NCI-H345 treated with DMSO at 0.1 percent for 48 hours (cell line): ENCODE results near the gene GALNT16.
"Not testable (repeated sequence)": the region's sequence is repeated elsewhere in the genome, so short reads cannot be mapped to it uniquely, and the experiment has no call there.

Experiments
- DNase-seq: peaks from one replicate; lab custom pipeline; 2025; ENCODE audit not compliant: unreplicated experiment; lab: John Stamatoyannopoulos, UW

GALNT16 gene

DNA sequence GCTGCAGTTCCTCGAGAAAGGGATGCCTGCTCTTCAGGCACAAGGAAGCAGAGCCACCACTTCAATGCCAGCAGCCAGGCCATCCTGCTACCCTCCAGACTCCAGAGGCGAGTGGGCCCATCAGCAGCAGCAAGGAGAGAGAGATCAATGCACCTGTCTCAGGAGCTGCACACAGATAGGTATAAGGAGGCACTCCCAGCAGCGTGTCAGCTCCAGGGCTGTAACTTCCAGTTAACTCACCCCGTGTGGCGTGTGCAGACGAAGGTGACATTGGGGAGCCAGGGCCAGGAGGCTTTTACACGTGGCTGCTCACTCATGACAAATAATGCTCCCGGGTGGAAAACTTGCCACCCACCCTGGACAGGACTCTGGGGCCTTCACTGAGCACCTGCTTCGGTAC, 24.2 kb downstream of the GALNT16 start:
- no peak for DNase-seq

GRCh38 chr14:69285661-69286255, 25.8 kb downstream of the GALNT16 start:
- no peak for DNase-seq

DNA sequence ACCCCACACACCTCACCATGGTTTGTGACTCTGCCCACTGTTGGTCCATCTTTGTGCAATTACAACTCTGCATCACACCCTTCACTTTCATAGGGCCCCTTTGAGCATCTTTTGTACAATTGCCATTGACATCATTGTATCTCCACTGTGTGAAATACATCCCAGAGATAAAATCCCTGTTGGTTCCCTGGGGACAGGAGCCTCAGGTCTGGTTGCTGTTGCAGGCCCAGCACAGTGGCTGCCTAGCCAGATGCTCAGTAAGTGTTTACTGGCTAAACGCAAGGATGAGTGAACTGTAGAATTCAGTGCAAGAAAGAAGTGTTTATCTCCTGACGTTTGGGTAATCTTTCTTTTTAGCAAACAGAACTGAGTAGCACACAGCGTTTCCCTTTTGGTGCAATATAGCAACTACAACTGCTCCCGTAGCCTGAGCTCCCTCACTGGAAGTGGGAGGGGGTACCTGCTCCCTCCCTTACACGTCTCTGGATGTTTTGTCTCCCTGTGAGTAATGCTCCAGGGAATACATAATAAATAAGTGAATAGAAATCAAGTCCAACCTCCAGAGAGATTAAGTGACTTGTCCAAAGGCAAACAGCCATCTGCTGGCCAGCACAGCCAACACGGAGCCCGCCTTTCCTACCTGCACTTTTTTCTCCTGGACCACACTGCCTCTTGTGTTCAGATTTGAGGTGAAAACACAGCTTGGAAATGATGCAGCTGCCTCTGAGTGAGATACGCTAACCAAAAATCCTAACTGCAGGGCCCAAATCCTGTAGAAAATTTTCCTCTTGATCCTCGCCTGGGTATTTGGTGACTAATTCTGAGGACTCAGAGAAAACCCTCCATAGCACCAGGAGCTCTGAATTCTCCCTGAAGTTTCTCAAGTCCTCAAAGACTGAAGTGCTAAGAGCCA, 27.4 kb downstream of the GALNT16 start:
- no peak for DNase-seq

GRCh38 chr14:69288011-69288771, 28.2 kb downstream of the GALNT16 start:
- no peak for DNase-seq

- no peak for DNase-seq
Measured at GRCh38 chr14:69288956-69289705, 29.2 kb downstream of the GALNT16 start.

DNA sequence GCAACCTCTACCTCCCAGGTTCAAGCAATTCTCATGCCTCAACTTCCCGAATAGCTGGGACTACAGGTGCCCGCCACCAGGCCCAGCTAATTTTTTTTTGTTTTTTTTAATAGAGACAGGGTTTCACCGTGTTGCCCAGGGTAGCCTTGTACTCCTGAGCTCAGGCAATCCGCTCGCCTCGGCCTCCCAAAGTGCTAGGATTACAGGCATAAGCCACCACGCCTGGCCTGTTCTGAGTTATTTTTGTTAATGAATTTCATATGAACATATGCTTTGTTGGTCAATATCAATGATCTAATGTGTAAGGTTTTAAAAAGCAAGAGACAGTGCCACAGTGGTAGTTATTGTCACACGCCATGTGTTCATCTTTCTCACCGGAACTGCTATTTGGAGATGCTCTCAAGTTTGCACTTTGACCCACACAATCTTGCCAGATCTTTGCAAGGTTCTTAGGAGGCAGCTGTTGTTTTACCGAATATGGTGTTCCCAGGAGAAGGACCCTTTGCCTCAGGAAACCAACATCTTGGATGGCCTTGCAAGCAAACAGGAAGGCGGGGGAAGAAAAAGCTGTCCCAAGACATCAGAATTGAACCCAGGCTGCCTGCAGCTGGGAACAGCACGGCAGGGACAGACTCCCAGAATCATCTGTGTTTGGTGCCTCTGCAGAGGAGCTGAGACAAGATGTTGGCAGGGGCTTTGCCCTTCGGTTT, 30.0 kb downstream of the GALNT16 start:
- no peak for DNase-seq

GRCh38 chr14:69290881-69291280, 30.9 kb downstream of the GALNT16 start:
- not testable (repeated sequence) for DNase-seq

GRCh38 chr14:69291396-69291795, 31.4 kb downstream of the GALNT16 start:
- no peak for DNase-seq

GRCh38 chr14:69291891-69292561, 32.1 kb downstream of the GALNT16 start:
- DNase-seq, result no peak

DNA sequence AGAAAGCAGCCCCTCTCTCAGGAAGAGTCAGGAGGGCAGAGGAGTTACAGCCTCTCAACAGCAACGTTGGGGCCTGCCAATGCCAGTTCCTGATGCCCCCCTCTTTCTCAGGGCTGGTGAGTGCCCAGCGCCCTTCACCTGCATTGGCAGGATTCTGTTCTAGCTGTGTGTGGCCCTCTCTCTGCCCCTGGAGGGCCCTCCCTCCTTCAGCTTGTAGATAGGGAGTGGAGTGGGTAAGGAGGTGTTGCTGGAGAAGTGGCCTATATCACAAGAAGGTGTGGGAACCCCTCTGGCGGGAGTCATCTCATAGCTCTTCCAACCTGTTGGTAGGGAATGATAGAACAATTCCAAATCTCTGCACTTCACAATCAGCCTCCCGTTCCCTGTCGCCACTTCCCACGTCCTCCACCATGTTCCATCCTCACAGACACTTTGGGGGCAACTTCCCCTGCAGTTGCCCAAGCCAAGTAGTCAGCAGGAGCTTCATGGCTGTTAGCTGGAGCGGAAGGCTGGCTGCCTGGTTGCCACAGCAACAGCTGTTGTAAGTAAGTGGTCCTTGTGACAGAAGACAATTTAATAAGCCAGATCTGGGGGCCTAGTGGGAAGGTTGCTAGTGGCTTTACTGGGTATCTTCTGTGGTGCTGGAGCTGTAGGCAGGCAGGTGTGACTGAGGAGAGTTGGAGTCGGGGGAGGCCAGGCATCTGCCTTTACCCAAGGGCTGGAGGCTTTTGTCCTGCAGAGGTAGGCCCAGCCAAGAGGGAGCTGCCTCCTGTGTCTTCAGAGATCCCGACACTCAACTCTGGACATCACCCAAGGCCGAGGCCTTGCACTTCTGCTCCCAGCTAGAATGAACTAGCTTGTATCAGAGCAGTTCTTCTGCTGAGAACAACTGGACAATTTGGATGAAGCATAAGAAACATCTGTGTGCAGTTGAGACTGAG, 38.4 kb downstream of the GALNT16 start:
- DNase-seq, result no peak

DNA sequence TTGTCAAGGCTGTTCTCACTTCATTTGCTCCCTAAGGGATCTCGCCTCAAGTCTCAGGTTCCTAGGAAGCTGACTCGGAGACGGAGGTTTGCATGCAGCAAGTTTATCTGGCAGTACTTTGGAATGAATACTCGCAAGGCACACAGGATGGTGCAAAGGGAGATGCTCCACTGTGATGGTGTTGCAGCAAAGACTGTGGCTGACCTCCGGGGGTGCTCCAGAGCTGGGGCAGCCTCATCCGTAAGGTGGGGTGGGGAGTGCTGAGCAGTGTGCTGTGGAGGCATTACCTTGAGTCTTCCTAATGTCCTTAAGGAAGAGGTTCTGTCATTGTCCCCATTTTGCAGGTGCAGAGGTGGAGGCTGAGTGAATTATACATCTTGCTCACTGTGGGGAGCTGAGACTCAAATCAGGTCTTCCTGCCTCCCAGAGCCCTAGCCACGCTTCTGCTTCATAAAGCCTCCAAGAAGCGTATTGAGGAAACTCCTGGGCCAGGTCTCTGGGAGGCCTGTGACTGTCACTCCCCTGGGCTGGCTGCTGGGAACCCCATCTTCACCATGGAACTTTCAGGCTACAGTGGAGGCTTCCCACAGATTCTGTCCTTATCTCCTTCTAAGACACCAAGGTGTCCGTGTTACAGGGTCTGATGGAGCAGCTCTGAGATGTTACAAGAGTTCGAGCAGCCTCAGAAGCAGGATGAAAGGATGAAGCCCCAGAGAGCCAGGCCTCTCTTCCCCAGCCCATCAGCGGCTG, 39.5 kb downstream of the GALNT16 start:
- DNase-seq, result no peak

- DNase-seq, result no peak
Measured at GRCh38 chr14:69300601-69301221, 40.8 kb downstream of the GALNT16 start.

GRCh38 chr14:69303086-69303485, 43.1 kb downstream of the GALNT16 start:
- no peak for DNase-seq

DNA sequence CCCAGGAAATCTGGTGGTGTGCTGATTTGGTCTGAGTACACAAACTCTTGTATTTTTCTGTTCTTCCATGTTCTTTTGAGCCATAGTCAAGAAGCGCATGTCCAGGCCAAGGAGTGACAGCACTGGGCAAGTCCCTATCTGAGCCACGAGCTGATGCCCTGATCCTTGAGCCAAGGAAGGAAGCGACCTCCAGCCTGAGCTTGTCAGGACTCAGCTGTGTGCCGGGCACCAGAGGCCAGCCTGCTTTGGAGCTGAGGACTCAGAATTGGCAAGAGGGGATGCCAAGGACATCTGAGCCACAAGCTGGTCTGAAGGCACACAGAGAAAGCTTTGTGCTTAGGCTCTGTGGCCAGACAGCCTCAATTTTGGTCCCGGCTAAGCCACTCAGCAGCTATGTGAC, 52.6 kb downstream of the GALNT16 start:
- DNase-seq, result no peak

DNA sequence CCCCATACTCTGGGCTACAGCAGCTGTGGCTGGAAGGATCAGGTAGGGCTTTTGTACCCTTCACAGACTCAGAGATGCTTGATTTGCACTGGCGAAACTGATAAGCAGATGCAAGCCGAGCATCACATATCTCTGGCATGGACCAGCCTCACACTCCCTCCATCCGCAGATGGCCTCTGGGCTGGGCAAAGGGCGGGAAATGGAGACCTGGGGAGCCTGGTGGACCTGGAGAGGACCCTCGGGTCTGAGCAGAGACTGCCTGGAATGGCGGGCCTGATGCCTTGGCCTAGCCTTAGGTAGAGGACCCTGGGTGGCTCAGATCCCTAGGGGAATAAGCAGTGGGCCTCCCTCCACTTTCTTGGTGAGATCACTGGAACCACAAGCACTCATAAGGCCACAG, 53.2 kb downstream of the GALNT16 start:
- no peak for DNase-seq

DNA sequence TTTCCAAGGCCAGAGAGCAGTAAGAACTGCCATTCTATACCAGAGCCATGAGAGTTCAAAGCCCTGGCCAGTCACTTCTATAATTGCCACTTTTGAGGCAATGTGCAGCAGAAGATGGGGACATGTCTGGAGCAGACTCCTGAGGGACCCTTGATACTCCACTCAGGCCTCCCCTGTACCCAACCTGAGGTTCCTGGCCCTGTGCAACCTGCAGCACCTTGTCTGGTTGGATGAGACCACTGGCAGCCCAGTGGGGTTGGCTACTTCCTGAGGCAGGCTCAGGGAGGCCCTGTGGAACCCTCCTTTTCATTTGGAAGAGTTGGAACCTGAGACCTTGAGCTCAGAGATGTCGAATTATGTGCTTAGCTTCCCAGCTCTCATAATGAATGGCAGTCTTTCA, 54.4 kb downstream of the GALNT16 start:
- DNase-seq, result no peak

DNA sequence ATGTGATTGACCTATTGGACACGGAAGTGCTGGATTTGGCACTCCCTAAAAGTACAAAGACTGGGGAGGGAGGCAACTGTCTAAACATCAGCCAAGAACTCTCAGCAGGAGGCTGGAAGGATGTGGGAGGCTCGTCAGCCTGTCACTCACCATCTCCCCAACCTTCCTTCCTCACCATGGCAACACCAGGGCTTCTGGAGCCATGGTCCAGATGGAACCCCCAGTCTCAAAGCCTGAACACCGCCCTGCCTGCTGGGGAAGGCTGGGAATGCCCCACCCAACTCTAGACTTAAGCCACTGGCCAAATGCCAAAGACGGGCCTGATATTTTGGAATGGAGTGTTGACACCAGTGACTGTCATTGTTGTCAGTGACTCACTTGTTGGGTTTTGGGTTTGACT, 55.3 kb downstream of the GALNT16 start:
- no peak for DNase-seq
